Fibroblast of lung (primary cell): Measurements from ENCODE around the gene ITSN1. TPM values are rescaled to one million over a fixed set of nuclear protein-coding genes. Genes with fewer than 3 reads are reported as not detected.

ENCODE experiments used
- DNase-seq, 2 donors: peaks; one replicate each; pipeline versions ENCODE4 v3.0.0 to v3.0.0-alpha.2; 2010; ENCODE audit warnings: low read depth in 2 of 2
- H2AFZ ChIP-seq: 2 replicates; pipeline ENCODE4 v1.5.1; 2012; ENCODE audit warnings: low read length, control low read depth, inconsistent platforms
- H3K27ac ChIP-seq: 2 replicates; pipeline ENCODE4 v1.5.1; 2011; ENCODE audit warnings: low read length, control low read depth; ENCODE audit not compliant: insufficient read depth
- H3K27me3 ChIP-seq: 2 replicates; pipeline ENCODE4 v1.5.1; 2011; ENCODE audit warnings: mild to moderate bottlenecking, low read length; ENCODE audit not compliant: control insufficient read depth, insufficient read depth
- H3K36me3 ChIP-seq: 2 replicates; pipeline ENCODE4 v1.5.1; 2011; ENCODE audit warnings: low read length; ENCODE audit not compliant: control insufficient read depth, insufficient read depth
- H3K4me1 ChIP-seq: 2 replicates; pipeline ENCODE4 v1.5.1; 2011; ENCODE audit warnings: low read length; ENCODE audit not compliant: control insufficient read depth, insufficient read depth; ENCODE audit errors: extremely low read depth
- H3K4me2 ChIP-seq: 2 replicates; pipeline ENCODE4 v1.5.1; 2011; ENCODE audit warnings: low read length, control low read depth; ENCODE audit not compliant: insufficient read depth; ENCODE audit errors: extremely low read depth
- H3K4me3 ChIP-seq, 4 experiments: fragments of 200-600 bp in 1 of 4; sonication (generic) in 1 of 4; replicated peaks in 1 of 4; 2 replicates each; pipeline ENCODE4 v1.5.1; 2011 to 2016; ENCODE audit warnings: low read length in 4 of 4, low read depth in 3 of 4, mild to moderate bottlenecking in 3 of 4, control low read depth in 2 of 4, inconsistent platforms in 1 of 4, mixed read lengths in 1 of 4; ENCODE audit not compliant: insufficient read depth in 1 of 4; ENCODE audit errors: control extremely low read depth in 1 of 4
- H3K79me2 ChIP-seq: 2 replicates; pipeline ENCODE4 v1.5.1; 2012; ENCODE audit warnings: mild to moderate bottlenecking, low read length, inconsistent platforms; ENCODE audit not compliant: control insufficient read depth, insufficient read depth
- H3K9ac ChIP-seq: 2 replicates; pipeline ENCODE4 v1.5.1; 2011; ENCODE audit warnings: mild to moderate bottlenecking, low read length, control low read depth; ENCODE audit not compliant: insufficient read depth
- H3K9me3 ChIP-seq: 2 replicates; pipeline ENCODE4 v1.5.1; 2012; ENCODE audit warnings: low read depth, low read length; ENCODE audit not compliant: control insufficient read depth, insufficient read depth
- H4K20me1 ChIP-seq: 2 replicates; pipeline ENCODE4 v1.5.1; 2011; ENCODE audit warnings: low read length; ENCODE audit not compliant: control insufficient read depth, insufficient read depth; ENCODE audit errors: extremely low read depth
- CTCF ChIP-seq, 2 donors: IDR thresholded peaks in 1 of 2; conservative IDR thresholded peaks in 1 of 2; 1 replicate in 1 of 2; 2 replicates in 1 of 2; pipeline ENCODE4 v1.5.1; 2011 to 2012; ENCODE audit warnings: low read length in 2 of 2, control low read depth in 1 of 2, inconsistent platforms in 1 of 2, low read depth in 1 of 2, mild to moderate bottlenecking in 1 of 2
- EZH2 ChIP-seq: IDR thresholded peaks from 2 replicates; pipeline ENCODE4 v1.5.1; 2012; ENCODE audit warnings: low read length, control low read depth, mild to moderate bottlenecking; ENCODE audit errors: missing control alignments
- polyA plus RNA-seq, 2 donors: library from polyadenylated mRNA; depleted of rRNA in 1 of 2; stranded (reverse) in 1 of 2; unstranded in 1 of 2; fragments of >200 nt; gene quantifications; 2 replicates each; pipeline ENCODE4 v1.2.1, GENCODE V29; 2011 to 2012; ENCODE audit warnings: missing spikeins in 1 of 2
- total RNA-seq: library from RNA; depleted of rRNA; stranded (reverse); fragments of >200 nt; gene quantifications from 2 replicates; pipeline ENCODE4 v1.2.1, GENCODE V29; 2014

Gene ITSN1
- total and polyA plus RNA-seq, 2 donors (not counting 1 experiment from before 2014, with no cell fraction given) = 34.7 to 63.1 TPM

DNA sequence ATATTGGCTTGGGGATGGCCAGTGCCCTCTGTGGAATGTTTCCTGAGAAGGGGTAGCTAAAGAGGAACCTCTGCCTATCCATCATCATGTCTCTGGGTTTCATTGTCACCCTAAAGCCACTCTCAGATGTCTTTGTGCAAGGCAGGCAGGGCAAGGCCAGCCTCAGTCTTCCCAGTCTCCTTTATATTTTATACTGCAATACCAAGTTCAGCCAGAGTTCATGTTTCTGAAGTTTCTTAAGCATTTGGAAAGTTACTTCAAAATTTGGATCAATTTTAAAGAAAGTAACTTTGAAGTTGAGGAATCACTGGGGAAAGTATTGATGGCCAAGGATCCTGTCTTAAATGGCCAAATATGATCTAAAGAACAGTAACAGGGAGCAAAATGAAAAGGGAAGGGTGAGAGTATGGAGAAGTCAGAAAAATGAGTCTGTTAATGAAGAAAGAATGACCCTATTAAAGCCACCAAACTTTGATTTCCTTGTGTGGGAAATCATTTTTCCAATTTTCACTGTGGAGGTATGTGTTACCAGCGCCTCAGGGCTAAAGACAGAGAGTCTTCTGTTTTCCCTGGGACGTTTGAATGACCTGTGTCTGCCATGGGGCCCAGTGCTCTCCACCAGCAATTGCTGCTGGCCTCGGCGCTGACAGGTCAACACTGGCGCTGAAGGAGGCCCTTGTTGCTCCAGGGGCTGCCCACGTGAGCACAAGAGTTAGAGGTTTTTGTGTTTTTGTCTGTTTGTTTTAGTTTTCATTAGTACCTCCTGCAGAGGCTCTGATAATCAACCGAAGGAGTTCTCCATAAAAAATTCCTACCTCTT lies 179.4 kb downstream of the ITSN1 start:
- no peaks in the 10 kb centered on the region for H3K9me3 ChIP-seq
- no peaks in the 10 kb centered on the region for H3K27me3 ChIP-seq
- DNase-seq = no peak
- no peak overlapping the region for H3K27ac ChIP-seq
- H2AFZ ChIP-seq = no peak overlapping the region
- H3K9ac ChIP-seq = no peak overlapping the region
- TF ChIP-seq CTCF (conservative IDR thresholded peaks at IDR 0.05 in 1 of 2, IDR thresholded peaks at IDR 0.05 in 1 of 2; ENCODE audit: low read depth in 1 of 2, low read length in 2 of 2) = no peak
- no peak for TF ChIP-seq EZH2
- no peaks in the 10 kb centered on the region for H3K79me2 ChIP-seq
- no peak overlapping the region for H3K4me2 ChIP-seq
- H3K4me1 ChIP-seq = no peaks in the 10 kb centered on the region
- no peak overlapping the region for H3K4me3 ChIP-seq
- no peaks in the 10 kb centered on the region for H4K20me1 ChIP-seq
- peaks cover 2% of the 10 kb centered on the region for H3K36me3 ChIP-seq

DNA sequence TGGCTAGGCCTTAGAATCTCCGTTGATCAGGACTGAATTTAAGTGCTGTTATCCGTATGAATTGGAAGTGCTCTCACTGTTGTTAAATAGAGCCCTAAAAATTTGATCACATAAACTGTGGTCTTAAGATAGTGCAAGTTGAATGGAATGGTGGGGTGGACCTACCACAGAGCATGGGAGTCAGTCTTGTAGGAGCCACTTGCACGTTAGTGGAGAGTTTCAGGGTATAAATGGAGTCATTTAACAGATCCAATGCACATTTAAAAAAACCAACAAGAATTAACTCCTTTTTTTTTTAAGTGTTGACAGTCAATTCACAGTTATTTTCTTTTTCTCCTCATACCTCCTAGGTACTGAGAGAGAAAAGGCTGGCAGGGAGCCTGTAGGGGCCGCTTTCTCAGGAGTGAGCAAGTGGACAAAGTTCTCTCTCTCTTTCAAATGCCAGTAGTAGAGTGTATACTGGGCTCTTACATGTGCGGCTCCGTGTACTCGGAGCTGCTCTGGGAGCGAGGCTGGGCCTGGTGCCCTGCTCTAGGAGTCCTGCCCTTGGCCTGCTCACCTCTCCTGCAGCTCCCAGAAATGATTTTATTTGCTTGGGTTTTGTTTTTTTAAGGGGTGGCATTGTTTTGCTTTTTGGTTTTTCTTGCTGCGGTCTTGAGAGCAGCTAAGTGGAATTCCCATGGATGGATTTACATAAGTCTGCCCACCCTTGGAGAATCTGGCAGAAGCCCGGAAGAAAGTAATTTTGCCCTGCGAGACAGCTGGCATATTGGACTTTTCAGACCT lies 182.0 kb downstream of the ITSN1 start:
- no peaks in the 10 kb centered on the region for H3K4me1 ChIP-seq
- peaks cover 4% of the 10 kb centered on the region for H3K36me3 ChIP-seq
- H3K9ac ChIP-seq = no peak overlapping the region
- no peak overlapping the region for H3K27ac ChIP-seq
- no peaks in the 10 kb centered on the region for H3K79me2 ChIP-seq
- peak in 1 of 2 donors; percentile 37 for DNase-seq
- H3K27me3 ChIP-seq = no peaks in the 10 kb centered on the region
- no peak overlapping the region for H3K4me3 ChIP-seq
- TF ChIP-seq CTCF (conservative IDR thresholded peaks at IDR 0.05 in 1 of 2, IDR thresholded peaks at IDR 0.05 in 1 of 2; ENCODE audit: low read depth in 1 of 2, low read length in 2 of 2) = no peak
- no peak for TF ChIP-seq EZH2
- H2AFZ ChIP-seq = no peak overlapping the region
- H3K4me2 ChIP-seq = no peak overlapping the region
- no peaks in the 10 kb centered on the region for H4K20me1 ChIP-seq
- H3K9me3 ChIP-seq = no peaks in the 10 kb centered on the region

DNA sequence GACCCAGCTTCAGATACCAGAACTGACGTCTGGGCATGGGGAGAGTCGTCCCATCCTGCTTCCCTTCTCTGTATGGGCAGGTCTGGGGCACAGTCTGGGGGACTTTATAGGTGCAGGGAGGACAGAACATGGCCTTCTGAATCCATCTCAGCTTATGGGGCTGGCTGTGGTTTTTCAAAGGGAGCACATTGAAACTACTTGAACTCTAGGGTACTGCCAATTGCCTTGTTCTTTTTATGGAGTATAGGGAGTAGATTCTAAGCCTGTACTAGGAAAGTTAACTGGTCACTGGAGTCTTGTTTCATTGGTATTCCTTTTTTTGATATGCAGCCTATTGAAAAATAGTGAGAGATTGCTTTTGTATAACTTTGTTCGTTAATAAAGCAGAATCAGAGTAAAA lies 183.1 kb downstream of the ITSN1 start:
- H3K36me3 ChIP-seq = peaks cover 7% of the 10 kb centered on the region
- no peak overlapping the region for H3K4me3 ChIP-seq
- no peaks in the 10 kb centered on the region for H3K27me3 ChIP-seq
- no peaks in the 10 kb centered on the region for H3K9me3 ChIP-seq
- no peak overlapping the region for H3K9ac ChIP-seq
- no peaks in the 10 kb centered on the region for H3K79me2 ChIP-seq
- no peaks in the 10 kb centered on the region for H4K20me1 ChIP-seq
- no peak overlapping the region for H3K27ac ChIP-seq
- peak overlapping the region; percentile 37 for H3K4me2 ChIP-seq
- DNase-seq = no peak
- no peaks in the 10 kb centered on the region for H3K4me1 ChIP-seq
- no peak overlapping the region for H2AFZ ChIP-seq
- TF ChIP-seq CTCF (conservative IDR thresholded peaks at IDR 0.05 in 1 of 2, IDR thresholded peaks at IDR 0.05 in 1 of 2; ENCODE audit: low read depth in 1 of 2, low read length in 2 of 2) (no peak), EZH2 (no peak)
